ENCODE measurements around the gene SFSWAP.
"Not testable (repeated sequence)": the region's sequence is repeated elsewhere in the genome, so short reads cannot be mapped to it uniquely, and the experiment has no call there.

The SFSWAP gene

GRCh38 chr12:131679816-131680215 is 31.1 kb upstream of the SFSWAP start:
- DNase-seq (ENCODE audit: low read depth), result not testable (repeated sequence)

DNA sequence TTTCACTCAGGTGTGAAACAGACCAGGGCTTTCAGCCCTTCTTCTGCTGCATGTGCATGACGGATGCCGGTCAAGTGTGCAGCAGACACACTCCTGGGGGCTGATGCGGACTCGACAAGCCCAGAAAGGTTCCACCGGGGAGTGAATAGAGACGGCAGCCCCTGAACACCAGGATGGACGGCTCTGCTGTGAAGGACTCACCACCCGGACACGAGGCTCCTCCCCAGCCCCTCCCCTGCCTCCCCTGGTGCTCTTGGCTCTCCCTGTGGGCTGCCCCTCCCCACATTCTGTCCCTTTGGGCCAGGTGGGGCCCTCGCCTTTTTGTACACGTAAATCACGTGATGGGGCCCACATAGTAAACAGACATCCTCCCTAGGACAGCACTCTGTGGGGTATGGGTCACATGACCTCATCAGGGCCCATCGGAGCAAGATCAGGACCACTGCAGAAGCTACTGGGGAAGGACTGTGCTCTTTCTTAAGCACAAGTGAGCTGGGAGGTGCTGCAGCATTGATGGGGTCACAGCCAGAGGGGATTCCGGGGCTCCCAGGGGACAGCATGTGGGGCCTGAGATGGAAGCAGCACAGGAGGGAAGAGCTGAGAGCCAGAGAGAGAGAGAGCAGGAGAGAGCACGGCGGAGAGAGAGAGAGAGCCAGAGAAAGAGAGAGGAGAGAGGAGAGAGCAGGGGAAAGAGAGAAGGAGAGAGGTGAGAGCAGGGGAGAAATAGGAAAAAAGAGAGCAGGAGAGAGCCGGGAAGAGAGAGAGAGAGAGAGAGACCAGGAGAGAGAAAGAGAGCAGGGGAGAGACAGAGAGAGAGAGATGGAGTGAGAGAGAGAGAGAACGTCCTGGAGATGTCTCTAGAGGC is 30.3 kb upstream of the SFSWAP start:
- DNase-seq (ENCODE audit: low read depth), result not testable (repeated sequence)

GRCh38 chr12:131681257-131681620 is 29.7 kb upstream of the SFSWAP start:
- no peak for DNase-seq (ENCODE audit: low read depth)

GRCh38 chr12:131681746-131682509 is 29.0 kb upstream of the SFSWAP start:
- peak; percentile 6 for DNase-seq (ENCODE audit: low read depth)

DNA sequence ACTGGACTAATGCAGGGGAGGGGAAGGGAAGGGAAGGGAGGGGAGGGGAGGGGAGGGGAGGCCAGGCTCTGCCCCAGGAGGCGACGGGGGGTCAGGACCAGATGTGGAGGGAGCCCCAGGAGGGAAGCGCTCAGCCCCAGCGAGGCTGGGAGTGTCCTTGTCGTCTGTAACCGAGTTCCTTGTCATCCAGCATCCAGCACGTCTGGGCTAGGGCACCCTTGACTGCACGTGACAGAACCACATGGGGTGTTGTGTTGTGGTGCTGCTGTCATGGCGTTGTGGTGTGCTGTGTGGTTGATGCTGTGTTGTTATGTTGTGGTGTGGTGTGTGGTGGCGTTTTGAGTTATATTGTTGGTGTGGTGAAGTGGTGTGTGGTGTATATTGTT is 28.4 kb upstream of the SFSWAP start:
- DNase-seq (ENCODE audit: low read depth), result no peak

DNA sequence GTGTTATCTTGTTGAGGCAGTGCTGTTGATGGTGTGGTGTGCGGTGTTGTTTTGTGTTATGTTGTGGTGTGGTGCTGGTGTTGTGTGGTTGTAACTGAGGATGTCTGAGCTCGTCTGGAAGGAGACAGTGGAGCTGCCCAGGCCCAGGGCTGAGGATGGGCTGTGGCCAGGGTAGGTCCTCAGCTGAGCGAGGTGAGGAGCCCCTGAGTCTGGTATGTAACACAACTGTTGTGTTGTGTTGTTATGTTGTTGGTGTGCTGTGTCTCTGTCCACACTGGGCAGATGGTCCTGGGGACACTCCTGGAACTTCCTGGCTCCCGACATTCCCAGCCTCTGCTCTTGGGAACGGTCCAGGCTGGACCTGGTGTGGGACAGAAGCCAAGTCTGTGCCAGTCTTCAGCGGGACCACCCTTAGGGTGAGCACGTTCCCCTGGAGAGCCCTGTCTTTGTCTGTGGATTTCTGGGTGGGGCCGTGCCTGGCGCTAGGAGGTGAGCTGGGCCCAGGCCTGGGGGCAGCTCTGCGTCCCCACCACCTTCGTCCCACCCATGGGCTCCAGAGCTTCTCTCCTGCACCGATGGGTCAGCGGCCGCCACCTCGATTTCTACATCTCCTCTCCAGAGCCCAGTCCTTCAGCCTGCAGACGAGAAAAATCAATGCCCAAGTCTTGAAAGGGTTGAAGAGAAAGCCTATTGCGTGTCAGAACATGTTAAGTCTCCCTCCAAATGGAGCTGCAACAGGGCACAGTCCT is 27.4 kb upstream of the SFSWAP start:
- no peak for DNase-seq (ENCODE audit: low read depth)

DNA sequence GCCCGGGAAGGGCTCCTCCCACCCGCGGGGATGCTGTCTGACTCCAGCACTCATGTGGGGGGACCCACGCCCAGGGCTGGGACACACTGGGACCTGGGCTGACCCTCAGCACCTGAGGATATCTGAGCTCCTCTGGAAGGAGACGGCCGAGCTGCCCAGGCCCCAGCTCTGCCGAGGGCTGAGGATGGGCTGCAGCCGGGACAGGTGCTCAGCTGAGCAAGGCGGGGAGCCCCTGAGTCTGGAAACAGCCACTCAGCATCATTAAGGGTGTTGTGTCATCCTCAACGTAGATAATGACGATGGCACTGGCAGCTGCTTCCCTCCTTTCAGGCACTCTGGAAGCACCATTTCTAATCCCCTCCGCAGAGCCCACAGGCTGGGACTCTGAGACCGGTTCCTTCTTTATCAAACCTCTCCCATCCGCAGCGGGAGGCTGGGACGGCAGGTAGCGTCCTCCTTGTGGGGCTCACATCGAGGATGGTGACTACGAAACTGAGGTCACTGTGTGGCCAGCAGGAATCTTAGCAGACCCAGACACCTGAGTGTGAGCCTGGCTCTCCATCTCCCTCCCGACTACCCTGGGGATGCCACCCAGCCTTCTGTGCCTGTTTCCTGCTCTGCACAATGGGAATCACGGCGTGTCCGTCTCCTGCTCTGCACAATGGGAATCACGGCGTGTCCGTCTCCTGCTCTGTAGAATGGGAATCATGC is 26.7 kb upstream of the SFSWAP start:
- no peak for DNase-seq (ENCODE audit: low read depth)

DNA sequence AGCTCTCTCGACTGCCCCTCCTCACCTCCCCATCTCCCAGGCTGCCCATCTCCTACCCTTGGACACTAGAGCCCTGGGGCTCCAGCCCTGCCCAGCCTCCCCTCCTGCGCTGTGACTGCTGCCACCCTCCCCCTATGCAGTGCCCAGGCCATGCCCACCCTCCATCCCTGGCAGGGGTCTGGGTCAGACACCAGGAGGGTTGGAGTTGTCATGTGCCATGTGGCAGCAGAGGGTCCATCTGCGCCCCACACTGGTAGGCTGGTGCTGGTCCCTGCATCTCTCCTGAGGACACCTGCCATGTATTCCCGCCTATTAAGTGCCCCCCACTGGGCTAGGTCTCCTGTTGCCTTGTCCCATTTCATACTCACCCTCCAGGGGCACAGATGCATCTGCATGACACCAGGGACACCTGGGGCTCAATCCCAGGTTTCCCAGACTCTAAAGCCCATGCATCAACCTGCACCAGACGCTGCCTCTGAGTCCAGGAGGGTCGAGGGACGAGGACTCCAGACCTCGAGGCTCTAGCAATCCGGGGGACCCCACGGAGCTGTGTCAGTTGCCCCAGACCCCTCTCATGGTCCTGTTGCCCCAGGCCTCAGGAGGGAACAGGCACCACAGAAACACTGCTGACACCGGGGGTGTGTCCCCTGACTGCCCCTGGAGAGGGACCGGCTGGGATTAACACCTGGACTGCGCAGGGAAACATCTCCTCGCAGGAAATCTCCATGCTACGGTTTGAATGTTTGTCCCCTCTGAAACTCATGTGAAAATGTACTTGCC is 23.4 kb upstream of the SFSWAP start:
- no peak for DNase-seq (ENCODE audit: low read depth)

GRCh38 chr12:131688131-131688844 is 22.6 kb upstream of the SFSWAP start:
- no peak for DNase-seq (ENCODE audit: low read depth)

- DNase-seq (ENCODE audit: low read depth), result no peak
Measured at GRCh38 chr12:131688845-131689154, 22.1 kb upstream of the SFSWAP start.

DNA sequence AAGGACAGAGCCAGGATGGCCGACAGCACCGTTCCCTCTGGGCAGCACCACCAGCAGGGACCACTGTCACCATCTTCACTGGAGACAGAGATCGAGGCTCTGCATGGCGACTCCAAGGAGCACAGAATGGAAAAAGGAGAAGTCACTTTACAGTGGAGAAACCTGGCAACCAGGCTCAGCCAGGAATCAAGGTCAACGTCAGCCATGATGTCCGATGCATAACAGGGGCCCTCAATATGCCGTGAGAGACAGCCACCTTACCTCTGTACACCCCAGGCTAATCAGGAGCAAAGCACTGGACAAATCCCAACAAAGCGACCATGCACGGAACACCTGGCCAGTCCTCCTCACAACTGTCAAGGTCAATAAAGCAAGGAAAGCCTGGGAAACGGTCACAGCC is 20.6 kb upstream of the SFSWAP start:
- no peak for DNase-seq (ENCODE audit: low read depth)

DNA sequence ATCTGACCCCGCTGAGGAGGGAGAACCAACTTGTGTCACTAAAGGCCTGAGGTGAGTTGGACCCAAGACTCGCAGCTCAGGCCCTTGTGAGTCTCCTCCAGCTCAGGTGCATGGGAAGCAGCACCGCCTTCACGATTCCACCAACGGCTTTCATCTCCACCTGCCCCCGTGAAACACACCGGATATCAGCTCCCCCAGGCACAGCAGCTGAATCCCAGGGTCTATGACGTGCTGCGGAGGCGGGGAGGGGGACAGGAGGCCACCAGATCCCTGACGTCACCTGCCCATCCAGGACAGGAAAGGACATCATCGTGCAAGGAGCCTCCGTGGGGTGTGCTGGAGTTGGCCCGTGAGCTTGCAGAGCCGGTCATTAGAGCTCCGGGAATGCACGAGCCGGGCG is 18.5 kb upstream of the SFSWAP start:
- DNase-seq (ENCODE audit: low read depth), result no peak

DNA sequence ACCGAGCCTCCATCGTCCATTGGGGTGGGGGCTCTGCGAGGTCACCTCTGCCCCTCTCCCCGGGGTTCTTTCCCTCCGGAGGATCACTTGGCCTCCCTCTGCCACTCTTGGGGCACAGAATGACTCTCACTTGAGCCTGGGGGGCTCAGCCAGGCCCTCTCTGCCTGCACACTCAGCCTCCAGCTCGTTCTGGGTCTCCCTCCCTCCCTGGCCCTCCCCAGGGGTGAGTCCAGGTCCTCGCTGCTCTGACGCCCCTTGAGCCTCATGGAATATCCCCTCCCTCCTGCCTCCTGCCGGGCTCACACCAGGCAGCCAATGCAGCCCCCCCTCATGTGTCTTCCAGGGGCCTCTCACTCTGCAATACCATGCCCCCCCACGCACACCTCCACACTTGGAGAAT is 17.7 kb upstream of the SFSWAP start:
- no peak for DNase-seq (ENCODE audit: low read depth)

- DNase-seq (ENCODE audit: low read depth), result no peak
Measured at GRCh38 chr12:131694116-131694838, 16.6 kb upstream of the SFSWAP start.

DNA sequence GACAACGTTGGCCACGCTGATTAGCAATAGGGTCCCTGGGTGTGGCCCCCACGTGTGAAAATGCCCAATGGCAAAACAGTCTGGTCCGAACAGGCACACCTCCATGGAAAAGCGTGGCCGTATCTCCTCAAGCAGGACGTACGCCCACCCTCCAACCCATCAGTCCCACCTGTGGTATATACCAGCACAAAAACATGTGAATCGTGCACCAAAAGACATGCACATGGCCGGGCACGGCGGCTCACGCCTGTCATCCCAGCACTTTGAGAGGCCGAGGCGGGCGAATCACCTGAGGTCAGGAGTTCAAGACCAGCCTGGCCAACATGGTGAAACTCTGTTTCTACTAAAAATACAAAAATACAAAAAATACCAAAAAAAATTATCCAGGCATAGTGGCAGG is 14.9 kb upstream of the SFSWAP start:
- DNase-seq (ENCODE audit: low read depth), result no peak

GRCh38 chr12:131698286-131698685 is 12.6 kb upstream of the SFSWAP start:
- DNase-seq (ENCODE audit: low read depth), result no peak

DNA sequence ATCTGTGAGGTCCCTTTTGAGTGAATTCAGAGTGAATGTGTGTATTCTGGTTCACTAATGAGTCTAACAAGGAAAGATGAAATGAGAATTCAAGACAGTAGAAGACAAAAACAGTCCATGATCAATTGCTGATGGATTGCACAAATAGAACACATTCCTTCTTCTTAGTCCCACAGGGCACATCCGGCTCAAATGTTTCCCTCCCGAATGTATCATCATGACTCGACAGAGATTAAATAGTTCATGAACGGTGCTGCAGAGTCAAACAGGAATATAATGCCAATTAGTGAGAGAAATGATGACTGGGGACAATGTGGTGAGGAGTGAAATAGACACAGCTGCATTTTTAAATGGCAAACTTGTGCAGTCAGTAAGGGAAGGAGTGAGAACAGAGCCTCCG is 11.5 kb upstream of the SFSWAP start:
- DNase-seq (ENCODE audit: low read depth), result no peak

DNA sequence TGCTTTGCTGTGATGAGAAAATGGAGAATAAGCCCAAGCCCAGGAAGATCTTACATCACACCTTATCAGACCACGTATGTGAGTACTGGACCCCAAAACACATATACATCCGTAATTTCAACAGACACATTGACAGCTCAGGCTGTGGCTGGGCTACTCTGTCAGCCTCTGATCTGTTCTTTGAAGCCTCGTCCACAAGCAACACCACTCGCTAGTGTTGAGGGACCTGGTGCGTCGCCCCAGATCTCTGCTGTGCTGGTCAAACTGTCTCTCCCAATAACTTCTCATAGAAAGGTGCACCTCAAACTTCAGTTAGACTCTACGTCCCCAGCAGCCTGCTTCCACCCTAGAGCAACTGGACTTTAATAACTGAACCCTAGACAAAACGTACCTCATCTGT is 10.6 kb upstream of the SFSWAP start:
- no peak for DNase-seq (ENCODE audit: low read depth)

DNA sequence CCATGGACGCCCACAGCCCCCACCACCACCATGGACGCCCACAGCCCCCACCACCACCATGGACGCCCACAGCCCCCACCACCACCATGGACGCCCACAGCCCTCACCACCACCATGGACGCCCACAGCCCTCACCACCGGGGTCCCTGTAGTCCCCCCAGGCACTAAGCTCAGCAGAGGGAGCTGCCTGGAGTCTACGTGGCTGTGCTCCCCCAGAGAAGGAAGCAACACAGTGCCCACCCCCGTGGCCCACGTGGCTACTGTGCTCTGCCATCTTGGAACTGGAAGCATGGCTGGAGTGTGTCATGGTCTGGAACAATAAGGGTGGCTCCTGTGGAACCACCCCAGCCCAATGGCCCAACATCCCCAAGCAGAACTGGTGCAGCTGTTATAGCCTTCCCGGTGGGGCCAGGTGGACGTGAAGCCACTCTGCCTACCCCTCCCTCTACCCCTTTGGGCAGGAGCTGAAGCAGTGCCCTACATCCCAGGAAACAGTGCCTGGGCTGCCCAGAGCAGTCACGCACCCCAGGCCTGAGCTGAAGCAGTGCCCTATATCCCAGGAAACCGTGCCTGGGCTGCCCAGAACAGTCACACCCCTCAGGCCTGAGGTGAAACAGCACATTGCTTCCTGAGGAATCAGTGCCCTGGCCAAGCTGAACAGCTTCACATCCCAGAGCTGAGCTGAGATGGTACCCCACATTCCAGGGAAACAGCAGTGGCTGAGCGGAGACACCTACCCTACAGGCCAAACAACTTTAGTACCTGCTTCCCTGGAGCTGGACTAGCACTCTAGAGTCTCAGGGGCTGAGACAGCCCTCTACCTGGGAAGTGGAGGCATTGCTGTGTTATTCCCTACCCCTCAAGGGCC is 9.0 kb upstream of the SFSWAP start:
- DNase-seq (ENCODE audit: low read depth), result no peak
